T-helper 1 cell treated with Interleukin-12 subunit alpha and Interleukin-12 subunit beta and Interleukin-4 antibody, amounts not matched to agents 30 μg/mL and 1 μg/mL, for 36 hours (primary cell): Measurements from ENCODE around the gene RAB10.
"Not testable (repeated sequence)": the region's sequence is repeated elsewhere in the genome, so short reads cannot be mapped to it uniquely, and the experiment has no call there.

Experiments
- H3K27ac Mint-ChIP-seq: one replicate; pipeline ENCODE4 v1.8.0; 2021; ENCODE audit warnings: mild to moderate bottlenecking, mixed read lengths
- H3K27me3 Mint-ChIP-seq: one replicate; pipeline ENCODE4 v1.8.0; 2021; ENCODE audit warnings: low read depth, mixed read lengths
- H3K36me3 Mint-ChIP-seq: one replicate; pipeline ENCODE4 v1.8.0; 2021; ENCODE audit warnings: low read depth, mixed read lengths
- H3K4me1 Mint-ChIP-seq: one replicate; pipeline ENCODE4 v1.8.0; 2021; ENCODE audit warnings: low read depth, mixed read lengths
- H3K4me3 Mint-ChIP-seq: one replicate; pipeline ENCODE4 v1.8.0; 2021; ENCODE audit warnings: mild to moderate bottlenecking, moderate library complexity, mixed read lengths
- H3K9me3 Mint-ChIP-seq: one replicate; pipeline ENCODE4 v1.8.0; 2021; ENCODE audit warnings: mixed read lengths

RAB10 gene

DNA sequence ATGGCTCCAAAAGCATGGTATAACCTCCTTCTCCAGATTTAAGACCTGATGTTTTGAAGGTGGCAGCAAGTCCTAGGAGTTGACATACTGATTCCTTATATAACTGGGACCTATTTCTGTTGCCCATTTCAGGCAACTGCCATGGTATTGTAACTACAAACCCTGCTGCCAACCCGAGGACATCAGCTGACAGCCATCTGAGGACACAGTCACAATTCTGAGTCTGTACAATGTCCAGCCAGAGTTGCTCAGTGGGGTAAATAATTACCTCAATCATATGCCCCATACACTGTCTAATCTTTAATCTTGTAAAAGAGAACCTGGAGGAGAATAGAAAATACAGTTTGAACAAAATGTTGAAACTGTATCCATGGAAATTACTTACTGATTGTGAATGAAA, 130.3 kb downstream of the RAB10 start:
- Mint-ChIP-seq H3K4me3 (no peak overlapping the region), H3K4me1 (no peaks in the 10 kb centered on the region), H3K9me3 (no peaks in the 10 kb centered on the region), H3K27ac (no peak overlapping the region), H3K36me3 (no peaks in the 10 kb centered on the region), H3K27me3 (peaks cover 7% of the 10 kb centered on the region)

DNA sequence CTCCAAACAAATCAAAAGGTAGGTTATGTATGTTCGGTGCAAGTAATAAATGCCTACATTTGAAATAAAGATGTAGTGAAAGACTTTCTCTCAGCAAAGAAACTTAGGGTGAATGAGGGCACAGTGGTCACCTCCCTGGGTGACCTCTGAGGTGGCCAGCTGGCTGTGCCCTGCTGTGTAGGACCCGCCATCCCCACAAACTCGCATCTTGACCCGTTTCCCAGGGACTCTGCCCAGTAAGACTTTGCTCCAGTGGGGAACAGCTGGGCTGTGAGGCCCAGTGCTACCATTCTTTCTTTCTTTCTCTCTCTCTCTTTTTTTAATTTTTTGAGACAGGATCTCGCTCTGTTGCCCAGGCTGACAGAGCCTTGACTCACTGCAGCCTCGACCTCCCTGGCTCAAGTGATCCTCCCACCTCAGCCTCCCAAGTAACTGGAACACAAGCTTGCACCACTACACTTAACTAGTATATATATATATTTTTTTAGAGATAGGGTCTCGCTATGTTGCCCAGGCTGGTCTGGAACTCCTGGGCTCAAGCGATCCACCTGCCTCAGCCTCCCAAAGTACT, 130.8 kb downstream of the RAB10 start:
- H3K4me1 Mint-ChIP-seq = no peaks in the 10 kb centered on the region
- H3K9me3 Mint-ChIP-seq = no peaks in the 10 kb centered on the region
- H3K27ac Mint-ChIP-seq = no peak overlapping the region
- peaks cover 12% of the 10 kb centered on the region for H3K27me3 Mint-ChIP-seq
- H3K4me3 Mint-ChIP-seq = no peak overlapping the region
- H3K36me3 Mint-ChIP-seq = no peaks in the 10 kb centered on the region

DNA sequence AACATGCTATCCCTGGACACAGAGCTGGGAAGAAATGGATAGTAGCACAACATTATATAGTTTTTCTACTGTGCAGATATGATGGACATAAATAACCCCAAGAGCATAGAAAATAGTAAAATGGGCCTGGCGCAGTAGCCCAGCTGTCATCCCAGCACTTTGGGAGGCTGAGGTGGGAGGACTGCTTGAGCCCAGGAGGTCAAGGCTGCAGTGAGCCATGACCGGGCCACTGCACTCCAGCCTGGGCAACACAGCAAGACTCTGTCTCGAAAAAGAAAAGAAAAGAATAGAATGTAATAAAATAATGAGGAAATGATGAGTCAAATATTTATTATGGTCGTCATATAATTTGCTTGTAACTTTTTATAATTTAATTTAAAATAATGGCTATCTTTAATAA, 131.5 kb downstream of the RAB10 start:
- H3K9me3 Mint-ChIP-seq = no peaks in the 10 kb centered on the region
- peaks cover 10% of the 10 kb centered on the region for H3K27me3 Mint-ChIP-seq
- H3K27ac Mint-ChIP-seq = no peak overlapping the region
- no peaks in the 10 kb centered on the region for H3K4me1 Mint-ChIP-seq
- no peak overlapping the region for H3K4me3 Mint-ChIP-seq
- H3K36me3 Mint-ChIP-seq = no peaks in the 10 kb centered on the region

DNA sequence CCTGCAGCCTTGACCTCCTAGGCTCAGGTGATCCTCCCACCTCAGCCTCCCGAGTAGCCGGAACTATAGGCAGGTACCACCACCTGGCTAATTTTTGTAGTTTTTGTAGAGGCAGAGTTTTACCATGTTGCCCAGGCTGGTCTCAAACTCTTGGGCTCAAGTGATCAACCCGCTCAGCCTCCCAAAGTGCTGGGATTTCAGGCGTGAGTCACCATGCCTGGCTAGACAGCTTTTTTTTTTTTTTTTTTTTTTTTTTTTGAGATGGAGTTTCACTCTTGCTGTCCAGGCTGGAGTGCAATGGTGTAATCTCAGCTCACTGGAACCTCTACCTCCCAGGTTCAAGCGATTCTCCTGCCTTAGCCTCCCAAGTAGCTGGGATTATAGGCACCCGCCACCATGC, 132.7 kb downstream of the RAB10 start:
- peaks cover 17% of the 10 kb centered on the region for H3K27me3 Mint-ChIP-seq
- not testable (repeated sequence) for H3K36me3 Mint-ChIP-seq, H3K27ac Mint-ChIP-seq, H3K4me1 Mint-ChIP-seq, H3K4me3 Mint-ChIP-seq, H3K9me3 Mint-ChIP-seq

DNA sequence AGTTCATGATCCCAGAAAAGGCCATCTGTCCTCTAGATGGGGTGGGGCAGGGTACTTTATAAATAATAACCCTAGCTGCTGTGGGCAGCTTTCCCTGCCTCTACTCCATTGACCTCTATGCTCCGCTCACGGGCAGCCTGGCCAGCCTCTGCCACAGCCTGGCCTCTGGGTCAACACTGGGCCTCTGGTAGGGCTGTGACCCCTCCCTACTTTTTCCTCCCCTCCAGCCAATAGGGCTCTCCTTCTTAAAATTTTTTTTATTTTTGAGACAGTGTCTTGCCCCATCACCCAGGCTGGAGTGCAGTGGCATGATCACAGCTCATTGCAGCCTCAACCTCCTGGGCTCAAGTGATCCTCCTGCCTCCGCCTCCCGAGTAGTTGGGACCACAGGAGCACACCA, 134.9 kb downstream of the RAB10 start:
- Mint-ChIP-seq H3K4me3 (no peak overlapping the region), H3K27me3 (peaks cover 26% of the 10 kb centered on the region), H3K4me1 (peaks cover 5% of the 10 kb centered on the region), H3K9me3 (no peaks in the 10 kb centered on the region), H3K27ac (no peak overlapping the region), H3K36me3 (no peaks in the 10 kb centered on the region)

DNA sequence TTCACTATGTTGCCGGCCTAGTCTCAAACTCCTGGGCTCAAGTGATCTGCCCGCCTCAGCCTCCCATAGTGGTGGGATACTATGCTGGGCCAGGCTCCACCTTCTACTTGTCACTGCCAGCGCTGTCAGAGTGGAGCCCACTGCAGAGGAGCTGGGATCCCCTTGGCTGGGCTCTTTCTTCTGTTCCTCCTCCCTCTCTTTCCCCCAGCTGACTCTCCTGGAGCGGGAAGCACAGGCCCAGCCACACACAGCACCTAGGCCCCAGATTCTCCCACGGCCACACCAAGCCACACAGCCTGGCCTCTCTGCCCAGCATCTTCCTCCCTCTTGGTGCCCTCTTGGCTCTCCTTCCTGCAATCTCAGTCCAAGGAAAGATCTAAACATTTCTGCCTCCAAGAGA, 135.3 kb downstream of the RAB10 start:
- Mint-ChIP-seq H3K27ac (no peak overlapping the region), H3K4me1 (peaks cover 5% of the 10 kb centered on the region), H3K36me3 (no peaks in the 10 kb centered on the region), H3K4me3 (no peak overlapping the region), H3K27me3 (peaks cover 28% of the 10 kb centered on the region), H3K9me3 (no peaks in the 10 kb centered on the region)

DNA sequence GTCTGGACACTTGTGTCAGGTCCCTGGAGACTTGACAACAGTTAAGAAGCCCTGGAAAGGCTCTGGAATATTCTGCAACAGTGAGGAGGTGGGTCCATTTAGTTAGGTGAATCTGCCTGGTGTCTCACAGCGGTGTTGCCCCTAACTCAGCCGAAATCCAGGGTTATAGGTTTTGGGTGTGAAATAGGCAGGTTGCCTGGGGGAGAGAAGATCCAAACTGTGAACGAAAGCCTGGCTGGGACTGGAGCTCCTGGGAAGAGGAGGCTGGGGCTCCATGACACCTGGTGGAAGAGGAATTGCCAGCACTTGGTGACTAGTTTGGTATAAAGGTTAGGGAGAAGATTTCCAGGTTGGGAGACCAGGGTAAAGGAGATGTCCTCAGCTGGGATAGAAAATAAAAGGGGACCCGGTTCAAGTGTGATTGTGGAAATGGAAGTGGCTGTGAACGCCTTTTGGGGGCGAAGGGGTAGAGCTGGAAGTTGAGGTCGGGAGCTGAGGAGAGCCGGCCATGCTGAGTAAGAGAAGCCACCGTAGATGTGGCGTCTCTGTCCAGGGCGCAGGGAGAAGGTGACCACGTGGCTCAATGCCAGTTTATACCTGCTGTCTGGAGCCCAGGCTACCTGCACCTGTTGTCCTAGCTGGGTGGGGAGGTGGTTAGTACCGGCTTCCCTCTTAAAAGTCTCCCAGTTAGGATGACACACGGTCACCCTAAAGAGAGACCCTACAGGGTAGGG, 136.0 kb downstream of the RAB10 start:
- Mint-ChIP-seq H3K27ac (no peak overlapping the region), H3K4me1 (peaks cover 5% of the 10 kb centered on the region), H3K9me3 (no peaks in the 10 kb centered on the region), H3K27me3 (peaks cover 34% of the 10 kb centered on the region), H3K36me3 (no peaks in the 10 kb centered on the region), H3K4me3 (no peak overlapping the region)

DNA sequence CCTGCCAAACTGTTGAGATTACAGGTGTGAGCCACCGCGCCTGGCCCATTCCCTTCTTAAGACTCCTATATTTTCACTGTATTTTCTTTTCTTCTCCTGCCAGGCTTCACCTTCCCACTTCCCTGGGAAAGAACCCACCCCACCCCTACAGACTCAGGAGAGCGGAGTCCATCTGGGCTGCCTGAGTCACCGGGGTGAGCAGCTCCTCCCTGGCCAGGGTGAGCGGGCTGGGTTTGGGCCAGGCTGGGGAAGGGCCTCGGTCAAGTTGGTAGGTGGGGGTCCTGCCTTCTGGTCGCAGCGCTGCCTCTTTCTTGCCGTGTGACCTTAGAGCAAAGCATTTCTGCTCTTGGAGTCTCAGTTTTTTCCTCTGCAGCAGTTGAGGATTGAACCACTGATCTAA, 136.9 kb downstream of the RAB10 start:
- Mint-ChIP-seq H3K27me3 (peaks cover 40% of the 10 kb centered on the region), H3K4me3 (no peak overlapping the region), H3K4me1 (peaks cover 5% of the 10 kb centered on the region), H3K36me3 (no peaks in the 10 kb centered on the region), H3K27ac (no peak overlapping the region), H3K9me3 (no peaks in the 10 kb centered on the region)

DNA sequence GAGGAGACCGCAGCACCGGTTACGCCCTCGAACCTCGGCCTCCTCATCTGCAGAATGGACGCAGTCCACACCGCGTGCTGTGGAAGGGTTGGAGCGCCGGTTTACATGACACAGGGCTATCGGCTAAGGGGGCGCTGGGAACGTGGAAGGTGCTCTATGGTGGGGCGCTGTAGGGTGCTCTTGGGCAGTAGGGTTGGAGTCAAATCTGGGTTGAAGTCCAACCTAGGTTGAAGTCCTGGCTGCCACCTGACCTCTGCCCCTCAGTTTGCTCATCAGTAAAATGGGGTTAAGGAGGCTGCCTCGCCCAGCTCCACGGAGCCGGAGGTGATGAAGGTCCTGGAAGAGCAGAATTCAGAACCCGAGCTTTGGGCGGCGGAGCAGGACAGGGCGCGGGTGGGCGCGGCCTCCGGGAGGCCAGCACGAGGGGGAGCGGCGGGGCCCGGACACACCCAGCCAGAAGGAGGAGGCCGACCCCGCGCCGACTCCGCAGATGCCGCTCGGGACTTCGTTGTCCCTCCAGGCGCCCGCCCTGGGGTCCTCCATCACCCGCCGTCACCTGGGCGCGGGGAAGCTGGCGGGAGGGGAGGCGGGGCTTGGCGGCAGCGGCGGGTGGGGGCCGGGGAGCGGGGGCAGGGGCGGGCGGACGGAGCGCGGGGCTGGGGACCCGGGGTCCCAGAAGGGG, 138.4 kb downstream of the RAB10 start:
- Mint-ChIP-seq H3K36me3 (no peaks in the 10 kb centered on the region), H3K4me1 (peaks cover 5% of the 10 kb centered on the region), H3K9me3 (no peaks in the 10 kb centered on the region), H3K27ac (no peak overlapping the region), H3K27me3 (peaks cover 52% of the 10 kb centered on the region), H3K4me3 (peak overlapping the region; percentile 81)

DNA sequence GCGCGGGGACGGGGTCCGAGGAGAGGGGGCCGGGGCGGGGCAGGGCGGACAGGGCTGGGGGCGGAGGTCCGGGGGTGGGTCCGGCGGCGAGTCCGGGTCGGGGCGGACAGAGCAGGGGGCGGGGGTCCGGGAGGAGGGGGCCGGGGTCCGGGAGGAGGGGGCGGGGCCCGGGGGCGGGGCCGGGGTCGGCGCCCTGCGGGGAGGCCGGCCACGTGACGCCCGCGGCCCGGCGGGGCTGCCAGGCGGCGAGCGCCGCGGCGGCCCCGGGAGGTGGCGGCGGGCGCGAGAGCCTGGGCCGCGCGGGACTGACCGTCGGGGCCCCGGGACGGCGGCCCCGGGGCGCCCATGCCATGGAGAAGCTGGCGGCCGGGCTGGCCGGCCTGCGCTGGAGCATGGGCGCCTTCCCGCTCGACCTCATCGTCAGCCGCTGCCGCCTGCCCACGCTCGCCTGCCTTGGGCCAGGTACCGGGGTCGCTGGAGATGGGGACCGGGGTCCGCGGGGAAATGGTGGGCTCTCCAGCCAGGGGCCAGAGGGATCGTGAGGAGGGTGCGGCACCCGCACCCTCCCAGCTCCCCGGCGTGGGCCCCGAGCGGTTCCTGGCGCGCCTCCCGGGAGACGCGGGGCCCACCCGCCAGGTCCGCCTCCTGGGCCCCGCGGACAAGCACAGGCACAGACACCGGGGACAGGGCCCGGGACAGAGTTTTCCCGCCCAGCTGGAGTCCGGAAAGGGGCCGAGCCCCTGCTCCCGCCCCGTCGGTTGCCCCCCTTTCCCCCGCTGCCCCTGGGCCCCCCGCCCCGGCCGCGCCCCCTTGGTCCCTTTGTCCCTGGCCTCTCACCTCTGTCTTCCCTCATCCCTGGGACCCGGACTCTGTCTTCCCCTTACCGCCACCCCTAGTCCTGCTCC, 139.2 kb downstream of the RAB10 start, which contains the start of gene GAREM2:
TSS of gene GAREM2 (plus strand) at position 218 of the 905 bp plus-strand sequence. CDS start at position 351, 133 bp downstream.
- peak within 1 kb of the TSS; percentile 81 for H3K4me3 Mint-ChIP-seq
- no peaks in the 10 kb centered on the region for H3K9me3 Mint-ChIP-seq
- peaks cover 55% of the 10 kb centered on the region for H3K27me3 Mint-ChIP-seq
- H3K36me3 Mint-ChIP-seq = no peaks in the 10 kb centered on the region
- no peak within 1 kb of the TSS for H3K27ac Mint-ChIP-seq
- H3K4me1 Mint-ChIP-seq = peaks cover 5% of the 10 kb centered on the region

DNA sequence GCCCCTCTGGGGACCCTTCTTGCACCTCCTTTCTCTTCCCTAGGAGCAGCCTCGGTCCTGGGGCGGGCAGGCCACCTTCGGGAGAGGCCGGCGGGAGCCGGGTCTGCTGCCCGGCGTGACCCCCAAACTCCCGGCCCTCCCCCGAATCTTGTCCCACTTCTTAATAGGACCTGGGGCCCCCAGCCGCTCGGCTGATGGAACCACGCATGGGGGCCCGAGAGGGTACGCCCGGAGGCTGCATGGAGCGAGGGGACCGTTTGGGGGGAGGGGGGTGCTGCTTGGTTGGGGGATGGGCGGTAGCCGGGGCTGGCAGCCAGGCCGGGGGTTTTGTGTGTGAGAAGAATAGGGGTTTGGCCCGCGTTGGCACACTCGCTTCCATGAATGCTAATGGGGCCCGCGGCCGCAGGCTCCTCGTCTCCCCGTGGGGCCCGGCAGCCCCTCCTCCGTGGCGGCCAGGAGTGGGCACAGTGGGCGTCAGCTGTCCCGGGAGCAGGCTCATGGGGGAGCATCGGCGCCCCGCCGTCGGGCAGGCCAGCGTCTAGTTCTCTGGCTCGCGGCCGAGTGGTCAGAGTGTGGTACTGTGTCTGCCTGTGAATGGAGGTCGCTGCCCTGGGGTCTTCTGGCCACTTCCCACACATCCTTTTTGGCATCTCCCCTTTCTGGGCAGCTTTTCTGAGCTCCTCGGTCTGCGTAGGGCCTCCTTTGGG, 140.0 kb downstream of the RAB10 start:
- Mint-ChIP-seq H3K36me3 (no peaks in the 10 kb centered on the region), H3K27ac (no peak overlapping the region), H3K27me3 (peaks cover 58% of the 10 kb centered on the region), H3K4me3 (peak overlapping the region; percentile 68), H3K9me3 (no peaks in the 10 kb centered on the region), H3K4me1 (peaks cover 5% of the 10 kb centered on the region)

DNA sequence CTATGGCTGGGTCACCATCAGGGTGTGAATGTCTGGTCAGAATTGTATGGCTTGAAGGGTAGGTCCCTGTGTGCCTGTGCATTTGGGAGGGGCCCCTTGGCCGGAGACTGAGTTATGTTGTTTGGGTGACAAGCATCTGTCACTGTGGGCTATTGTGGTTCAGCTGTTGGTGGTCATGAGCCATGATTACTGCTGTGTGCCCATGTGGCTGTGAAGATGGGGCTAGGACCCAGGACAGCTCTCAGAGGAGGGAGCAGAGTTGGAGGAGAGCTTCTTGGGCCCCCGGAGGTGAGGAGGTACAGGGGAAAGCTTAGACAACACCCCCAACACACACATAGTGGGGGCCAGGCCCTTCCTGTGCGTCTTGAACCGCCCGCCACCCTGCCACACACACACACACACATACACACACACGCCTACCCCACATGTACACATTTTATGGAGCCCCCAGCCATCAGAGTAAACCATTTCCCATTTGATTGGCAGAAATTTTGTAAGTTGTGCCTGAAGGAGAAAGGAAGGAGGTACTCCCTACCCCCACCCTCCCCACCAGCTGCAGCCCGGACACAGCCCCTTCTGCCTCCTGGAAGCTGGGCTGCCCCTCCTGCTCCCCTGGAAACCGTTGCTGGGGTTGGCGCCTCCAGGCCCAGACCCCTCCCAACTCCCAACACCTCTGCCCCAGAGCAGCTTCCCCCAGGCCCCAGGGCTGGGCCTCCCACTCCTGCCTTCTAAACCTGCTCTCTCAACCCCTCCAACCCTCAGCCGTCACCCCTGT, 141.0 kb downstream of the RAB10 start:
- Mint-ChIP-seq H3K27ac (no peak overlapping the region), H3K4me1 (peaks cover 9% of the 10 kb centered on the region), H3K9me3 (no peaks in the 10 kb centered on the region), H3K4me3 (peak overlapping the region; percentile 51), H3K27me3 (peaks cover 57% of the 10 kb centered on the region), H3K36me3 (no peaks in the 10 kb centered on the region)

DNA sequence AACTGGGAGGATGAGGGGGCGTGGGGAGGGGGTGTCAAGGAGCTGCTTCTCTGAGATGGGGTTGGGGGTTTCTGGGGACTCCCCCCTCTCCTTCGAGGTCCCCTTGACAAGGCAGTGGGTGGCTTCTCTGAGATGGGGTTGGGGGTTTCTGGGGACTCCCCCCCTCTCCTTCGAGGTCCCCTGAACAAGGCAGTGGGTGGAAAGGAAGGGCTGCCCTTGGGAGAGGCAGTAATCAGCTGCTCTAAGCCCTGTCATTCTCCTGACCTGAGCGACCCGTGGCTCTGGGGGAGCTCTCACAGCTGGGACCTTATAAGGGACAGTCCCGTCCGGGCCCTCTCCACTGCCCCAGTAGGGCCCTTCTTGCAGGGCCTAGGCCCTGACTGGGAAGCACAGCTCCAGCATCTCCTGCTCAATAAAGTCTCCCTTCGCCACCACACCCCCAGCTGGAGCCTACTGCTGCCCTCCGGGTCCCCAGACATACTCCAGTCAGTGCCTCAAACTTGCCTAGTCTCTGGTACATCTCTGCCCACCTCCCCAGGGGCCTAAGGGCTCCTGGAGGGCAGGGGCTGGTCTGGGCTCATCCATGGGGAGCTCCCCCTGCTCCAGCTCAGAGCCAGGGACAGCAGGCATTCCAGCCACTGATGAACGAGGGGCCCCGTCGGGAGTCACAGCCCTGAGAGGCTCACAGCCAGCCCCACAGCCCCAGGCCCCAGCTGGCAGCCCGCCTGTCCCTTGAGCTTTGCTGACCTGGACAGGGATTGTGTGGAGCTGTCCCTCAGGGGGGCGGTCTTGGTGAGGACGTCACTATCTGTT, 141.8 kb downstream of the RAB10 start:
- no peaks in the 10 kb centered on the region for H3K36me3 Mint-ChIP-seq
- no peaks in the 10 kb centered on the region for H3K9me3 Mint-ChIP-seq
- peaks cover 62% of the 10 kb centered on the region for H3K27me3 Mint-ChIP-seq
- H3K4me3 Mint-ChIP-seq = no peak overlapping the region
- peaks cover 10% of the 10 kb centered on the region for H3K4me1 Mint-ChIP-seq
- H3K27ac Mint-ChIP-seq = no peak overlapping the region
